HUES64 (cell line): ENCODE measurements around the gene KRTAP10-3.
"Not testable (repeated sequence)": the region's sequence is repeated elsewhere in the genome, so short reads cannot be mapped to it uniquely, and the experiment has no call there.

Source experiments
- H3K27ac ChIP-seq: 2 replicates; pipeline ENCODE4 v1.7.0; 2013; ENCODE audit warnings: low read depth, low read length, inconsistent platforms
- H3K27me3 ChIP-seq: 2 replicates; pipeline ENCODE4 v1.6.1; 2013; ENCODE audit warnings: mild to moderate bottlenecking, low read length; ENCODE audit not compliant: insufficient read depth
- H3K36me3 ChIP-seq: 2 replicates; pipeline ENCODE4 v1.6.1; 2013; ENCODE audit warnings: mild to moderate bottlenecking, low read length; ENCODE audit not compliant: insufficient read depth
- H3K4me1 ChIP-seq: 2 replicates; pipeline ENCODE4 v1.6.1; 2013; ENCODE audit warnings: mild to moderate bottlenecking, low read length, moderate library complexity; ENCODE audit not compliant: insufficient read depth
- H3K4me3 ChIP-seq: 2 replicates; pipeline ENCODE4 v1.5.1; 2013; ENCODE audit warnings: mild to moderate bottlenecking, low read length, moderate library complexity
- H3K9ac ChIP-seq: 2 replicates; pipeline ENCODE4 v1.6.1; 2013; ENCODE audit warnings: mild to moderate bottlenecking, low read depth, low read length
- H3K9me3 ChIP-seq: 2 replicates; pipeline ENCODE4 v1.6.1; 2013; ENCODE audit warnings: low read depth, low read length; ENCODE audit not compliant: insufficient read depth
- WGBS: fragments of 150-250, 120-280 bp; methylation state at CpG from one replicate; pipeline ENCODE4 v1.1.7; 2013; ENCODE audit warnings: missing lambda C conversion rate; 5-methylcytosine and 5-hydroxymethylcytosine counted together

KRTAP10-3 gene

DNA sequence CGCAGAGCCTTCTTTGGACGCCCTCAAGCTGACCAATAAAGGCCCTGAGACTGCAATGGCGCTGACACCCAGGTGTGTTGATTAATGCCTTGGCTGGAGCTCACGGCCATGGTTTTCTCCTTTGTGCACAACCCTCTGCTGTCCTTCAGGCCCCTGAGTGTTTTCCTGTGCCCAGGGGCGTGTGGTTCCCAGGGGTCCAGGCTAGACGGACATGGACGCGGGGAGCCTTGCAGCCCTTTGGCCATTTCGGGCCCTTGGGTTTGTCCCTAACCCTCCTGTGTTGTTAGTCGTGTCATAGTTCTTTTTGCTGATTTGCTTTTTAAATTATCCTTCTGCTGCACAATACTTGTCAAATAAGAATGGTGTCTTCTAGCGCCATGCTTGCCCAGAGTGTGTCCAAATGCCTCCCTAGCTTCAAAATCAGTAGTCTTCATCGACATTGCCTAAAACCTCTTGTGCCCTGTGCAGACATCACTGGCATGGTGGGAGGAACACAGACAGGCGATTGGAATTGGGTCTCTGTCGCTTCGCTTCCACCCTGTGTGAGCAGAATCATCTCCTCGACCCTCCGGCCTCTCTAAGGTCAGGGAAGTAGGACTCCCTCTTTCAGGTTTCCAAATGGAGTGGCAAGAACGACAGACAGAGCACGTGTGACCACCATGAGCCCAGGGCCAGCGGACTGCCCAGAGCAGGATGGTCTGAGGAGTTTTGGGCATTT lies 16.9 kb upstream of the KRTAP10-3 start:
- Histone ChIP-seq H3K4me1 (no peaks in the 10 kb centered on the region), H3K27ac (no peak overlapping the region), H3K9me3 (peaks cover 9% of the 10 kb centered on the region; the same call in 1 of the 2 replicates), H3K4me3 (no peak overlapping the region), H3K9ac (no peak overlapping the region), H3K27me3 (no peaks in the 10 kb centered on the region), H3K36me3 (no peaks in the 10 kb centered on the region)
- 93% methylated on average over 20 of the region's 20 CpGs for WGBS

DNA sequence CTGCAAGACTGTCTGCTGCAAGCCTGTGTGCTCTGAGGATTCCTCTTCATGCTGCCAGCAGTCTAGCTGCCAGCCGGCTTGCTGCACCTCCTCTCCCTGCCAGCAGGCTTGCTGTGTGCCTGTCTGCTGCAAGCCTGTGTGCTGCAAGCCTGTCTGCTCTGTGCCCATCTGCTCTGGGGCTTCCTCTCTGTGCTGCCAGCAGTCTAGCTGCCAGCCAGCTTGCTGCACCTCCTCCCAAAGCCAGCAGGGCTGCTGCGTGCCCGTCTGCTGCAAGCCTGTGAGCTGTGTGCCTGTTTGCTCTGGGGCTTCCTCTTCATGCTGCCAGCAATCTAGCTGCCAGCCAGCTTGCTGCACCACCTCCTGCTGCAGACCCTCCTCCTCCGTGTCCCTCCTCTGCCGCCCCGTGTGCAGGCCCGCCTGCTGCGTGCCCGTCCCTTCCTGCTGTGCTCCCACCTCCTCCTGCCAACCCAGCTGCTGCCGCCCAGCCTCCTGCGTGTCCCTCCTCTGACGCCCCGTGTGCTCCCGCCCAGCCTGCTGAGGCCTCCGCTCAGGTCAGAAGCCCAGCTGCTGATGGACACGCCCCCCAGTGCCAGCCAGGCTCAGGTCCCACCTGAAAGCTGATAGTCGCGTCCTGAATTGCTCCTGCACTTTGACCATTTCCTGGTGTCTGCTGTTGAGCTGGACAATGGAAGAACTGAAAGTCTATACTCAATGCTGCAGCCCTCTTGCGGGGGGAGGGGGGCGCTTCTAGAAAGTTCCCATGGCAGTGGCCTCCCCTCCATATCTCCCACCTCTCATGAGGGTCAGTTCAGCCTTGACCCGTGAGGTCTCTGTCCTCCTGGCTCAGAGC lies 16.1 kb upstream of the KRTAP10-3 start:
- Histone ChIP-seq H3K4me1 (no peaks in the 10 kb centered on the region), H3K27me3 (no peaks in the 10 kb centered on the region), H3K9me3 (peaks cover 9% of the 10 kb centered on the region; the same call in 1 of the 2 replicates), H3K9ac (no peak overlapping the region), H3K4me3 (no peak overlapping the region), H3K36me3 (no peaks in the 10 kb centered on the region), H3K27ac (no peak overlapping the region)
- WGBS = 64% methylated on average over 21 of the region's 21 CpGs

DNA sequence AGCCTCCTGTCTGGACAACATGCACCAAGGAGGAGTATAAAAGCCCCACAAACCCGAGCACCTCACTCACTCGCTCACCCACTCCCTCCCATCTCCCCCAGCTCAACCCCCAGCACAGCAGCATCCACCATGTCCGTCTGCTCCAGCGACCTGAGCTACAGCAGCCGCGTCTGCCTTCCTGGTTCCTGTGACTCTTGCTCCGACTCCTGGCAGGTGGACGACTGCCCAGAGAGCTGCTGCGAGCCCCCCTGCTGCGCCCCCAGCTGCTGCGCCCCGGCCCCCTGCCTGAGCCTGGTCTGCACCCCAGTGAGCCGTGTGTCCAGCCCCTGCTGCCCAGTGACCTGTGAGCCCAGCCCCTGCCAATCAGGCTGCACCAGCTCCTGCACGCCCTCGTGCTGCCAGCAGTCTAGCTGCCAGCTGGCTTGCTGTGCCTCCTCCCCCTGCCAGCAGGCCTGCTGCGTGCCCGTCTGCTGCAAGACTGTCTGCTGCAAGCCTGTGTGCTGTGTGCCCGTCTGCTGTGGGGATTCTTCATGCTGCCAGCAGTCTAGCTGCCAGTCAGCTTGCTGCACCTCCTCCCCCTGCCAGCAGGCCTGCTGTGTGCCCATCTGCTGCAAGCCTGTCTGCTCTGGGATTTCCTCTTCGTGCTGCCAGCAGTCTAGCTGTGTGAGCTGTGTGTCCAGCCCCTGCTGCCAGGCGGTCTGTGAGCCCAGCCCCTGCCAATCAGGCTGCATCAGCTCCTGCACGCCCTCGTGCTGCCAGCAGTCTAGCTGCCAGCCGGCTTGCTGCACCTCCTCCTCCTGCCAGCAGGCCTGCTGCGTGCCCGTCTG lies 15.2 kb upstream of the KRTAP10-3 start, which contains the start of gene KRTAP10-4:
TSS of gene KRTAP10-4 (plus strand) at position 100 of the 827 bp plus-strand sequence. CDS start at position 130, 30 bp downstream.
- H3K36me3 ChIP-seq, H3K4me3 ChIP-seq, H3K27ac ChIP-seq, H3K9ac ChIP-seq, H3K9me3 ChIP-seq, H3K4me1 ChIP-seq, H3K27me3 ChIP-seq: not testable (repeated sequence)
- WGBS = 86% methylated on average over 22 of the region's 25 CpGs

DNA sequence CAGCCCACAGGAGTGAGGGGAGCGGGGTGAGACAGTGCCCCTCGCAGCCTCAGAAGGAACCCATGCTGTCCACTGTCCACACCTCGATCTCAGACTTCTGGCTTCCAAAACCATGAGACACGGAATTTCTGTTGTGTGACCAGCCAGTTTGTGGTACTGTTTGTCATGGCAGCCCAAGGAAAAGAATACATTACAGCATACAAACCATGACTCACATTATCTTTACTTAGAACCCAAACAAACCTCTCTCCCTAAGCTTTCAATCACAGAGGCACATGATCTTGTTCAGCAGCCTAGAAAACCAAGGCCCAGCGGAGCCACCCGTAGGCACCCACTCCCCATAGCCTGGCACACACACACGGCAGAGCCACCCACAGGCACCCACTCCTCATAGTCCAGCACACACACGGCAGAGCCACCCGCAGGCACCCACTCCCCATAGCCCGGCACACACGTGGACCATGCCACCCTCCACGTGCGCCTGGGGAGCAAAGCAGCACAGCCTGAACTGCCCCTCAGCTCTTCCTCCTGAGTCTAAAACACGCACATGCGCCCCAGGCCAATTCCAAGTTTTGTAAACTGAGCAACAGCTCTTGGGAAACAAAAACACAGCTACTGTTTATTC lies 14.5 kb upstream of the KRTAP10-3 start:
- WGBS = 91% methylated on average over 15 of the region's 15 CpGs
- Histone ChIP-seq H3K27me3 (no peaks in the 10 kb centered on the region), H3K4me3 (no peak overlapping the region), H3K9me3 (peaks cover 9% of the 10 kb centered on the region; the same call in 1 of the 2 replicates), H3K36me3 (no peaks in the 10 kb centered on the region), H3K9ac (no peak overlapping the region), H3K27ac (no peak overlapping the region), H3K4me1 (no peaks in the 10 kb centered on the region)

DNA sequence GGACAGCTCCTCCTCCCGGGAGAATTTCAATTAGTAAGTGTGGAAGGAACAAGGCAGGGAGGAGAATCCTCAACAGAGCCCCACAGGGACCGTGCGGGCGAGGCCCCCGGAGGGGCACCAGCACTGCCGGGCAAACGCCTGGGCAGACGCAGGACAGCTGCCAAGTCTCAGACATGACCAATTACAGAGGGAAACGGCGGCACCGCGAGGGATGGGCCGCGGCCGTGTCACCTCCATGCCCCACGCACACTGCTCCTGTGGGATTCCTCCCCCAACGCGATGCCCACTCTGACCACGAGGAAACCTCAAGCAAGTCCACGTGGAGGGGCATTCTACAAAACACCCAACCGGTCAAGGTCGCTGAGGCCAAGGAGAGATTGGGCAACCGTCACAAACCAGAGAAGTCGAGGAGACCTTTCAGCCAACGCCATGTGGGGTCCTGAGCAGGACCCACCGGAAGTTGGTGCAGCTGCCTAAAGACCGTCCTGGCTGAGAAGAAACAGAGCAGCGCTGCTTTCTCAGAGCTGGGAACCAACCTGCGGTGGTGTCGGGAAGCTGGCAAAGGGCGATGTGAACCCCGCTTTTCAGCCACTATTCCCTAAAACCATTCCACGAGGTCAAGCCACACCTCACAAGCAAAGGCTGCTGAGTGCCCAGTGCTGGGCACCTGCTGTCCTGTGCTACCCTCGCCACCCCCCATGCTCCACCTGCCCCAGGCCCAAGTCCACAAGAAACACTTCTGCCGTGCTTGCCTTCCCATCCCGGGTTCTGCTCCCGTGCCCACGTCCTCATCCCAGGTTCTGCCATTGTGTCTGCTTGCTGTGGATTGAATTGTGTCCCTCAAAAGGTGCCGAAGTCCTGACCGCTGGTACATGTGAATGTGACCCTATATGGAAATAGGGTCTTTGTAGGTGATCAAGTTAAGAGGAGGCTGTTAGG lies 13.5 kb upstream of the KRTAP10-3 start:
- Histone ChIP-seq H3K36me3 (no peaks in the 10 kb centered on the region), H3K27me3 (no peaks in the 10 kb centered on the region), H3K9ac (no peak overlapping the region), H3K9me3 (peaks cover 4% of the 10 kb centered on the region; the same call in 1 of the 2 replicates), H3K4me1 (no peaks in the 10 kb centered on the region), H3K27ac (no peak overlapping the region), H3K4me3 (no peak overlapping the region)
- 93% methylated on average over 40 of the region's 40 CpGs for whole genome bisulfite sequencing

DNA sequence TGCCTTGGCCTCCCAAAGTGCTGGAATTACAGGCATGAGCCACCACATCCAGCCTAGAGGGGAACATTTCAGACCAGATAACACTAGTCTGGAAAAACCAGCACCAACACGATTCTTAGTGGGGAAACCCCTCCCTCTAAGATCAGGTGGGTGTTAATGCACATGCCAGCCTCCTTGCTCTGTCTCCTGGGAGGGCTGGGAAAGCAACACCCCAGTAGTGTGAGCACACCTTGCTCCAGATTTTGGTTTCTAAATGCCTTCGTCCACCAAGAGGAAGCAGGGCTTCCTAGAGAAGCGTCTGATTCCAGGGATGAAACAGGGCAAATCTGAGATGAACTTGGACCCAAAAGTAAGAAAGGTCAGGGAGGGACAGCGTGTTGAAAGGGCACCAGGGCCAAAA lies 12.7 kb upstream of the KRTAP10-3 start:
- H3K4me3 ChIP-seq = no peak overlapping the region
- H3K4me1 ChIP-seq = no peaks in the 10 kb centered on the region
- H3K9me3 ChIP-seq = peaks cover 4% of the 10 kb centered on the region; the same call in 1 of the 2 replicates
- H3K27me3 ChIP-seq = no peaks in the 10 kb centered on the region
- H3K27ac ChIP-seq = no peak overlapping the region
- no peak overlapping the region for H3K9ac ChIP-seq
- 69% methylated on average over 4 of the region's 4 CpGs for WGBS
- no peaks in the 10 kb centered on the region for H3K36me3 ChIP-seq

DNA sequence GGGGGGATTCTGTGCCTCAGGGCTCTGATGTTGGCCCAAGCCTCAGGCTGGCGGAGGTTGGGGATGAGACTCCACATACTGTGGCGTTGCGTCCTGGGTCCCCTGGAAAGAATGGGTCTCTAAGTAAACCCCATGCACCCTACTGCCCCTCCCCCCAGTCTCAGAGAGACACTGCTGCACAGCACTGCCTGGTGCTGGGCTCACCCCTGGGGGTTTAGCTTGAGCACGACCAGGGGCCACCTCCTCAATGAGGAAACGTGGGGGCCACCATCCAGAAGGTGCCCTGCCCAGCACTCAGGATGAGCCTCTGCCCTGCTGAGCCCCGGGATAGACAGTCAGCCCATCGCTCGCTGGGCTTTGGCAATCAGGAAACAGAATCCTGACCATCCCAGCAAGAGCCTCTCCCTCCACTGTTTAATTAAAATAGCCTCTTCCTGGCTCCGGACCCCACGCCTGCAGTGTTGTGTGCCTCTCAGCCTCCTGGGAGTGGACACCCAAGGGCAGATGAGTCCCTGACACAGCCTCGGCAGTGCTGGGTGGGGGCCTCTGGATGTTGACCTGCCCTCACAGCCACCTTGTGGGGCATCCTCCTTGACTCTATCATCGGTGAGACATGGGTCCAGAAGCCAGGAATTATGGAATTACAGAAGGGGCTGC lies 11.4 kb upstream of the KRTAP10-3 start:
- WGBS = 90% methylated on average over 12 of the region's 12 CpGs
- H3K27ac ChIP-seq = no peak overlapping the region

DNA sequence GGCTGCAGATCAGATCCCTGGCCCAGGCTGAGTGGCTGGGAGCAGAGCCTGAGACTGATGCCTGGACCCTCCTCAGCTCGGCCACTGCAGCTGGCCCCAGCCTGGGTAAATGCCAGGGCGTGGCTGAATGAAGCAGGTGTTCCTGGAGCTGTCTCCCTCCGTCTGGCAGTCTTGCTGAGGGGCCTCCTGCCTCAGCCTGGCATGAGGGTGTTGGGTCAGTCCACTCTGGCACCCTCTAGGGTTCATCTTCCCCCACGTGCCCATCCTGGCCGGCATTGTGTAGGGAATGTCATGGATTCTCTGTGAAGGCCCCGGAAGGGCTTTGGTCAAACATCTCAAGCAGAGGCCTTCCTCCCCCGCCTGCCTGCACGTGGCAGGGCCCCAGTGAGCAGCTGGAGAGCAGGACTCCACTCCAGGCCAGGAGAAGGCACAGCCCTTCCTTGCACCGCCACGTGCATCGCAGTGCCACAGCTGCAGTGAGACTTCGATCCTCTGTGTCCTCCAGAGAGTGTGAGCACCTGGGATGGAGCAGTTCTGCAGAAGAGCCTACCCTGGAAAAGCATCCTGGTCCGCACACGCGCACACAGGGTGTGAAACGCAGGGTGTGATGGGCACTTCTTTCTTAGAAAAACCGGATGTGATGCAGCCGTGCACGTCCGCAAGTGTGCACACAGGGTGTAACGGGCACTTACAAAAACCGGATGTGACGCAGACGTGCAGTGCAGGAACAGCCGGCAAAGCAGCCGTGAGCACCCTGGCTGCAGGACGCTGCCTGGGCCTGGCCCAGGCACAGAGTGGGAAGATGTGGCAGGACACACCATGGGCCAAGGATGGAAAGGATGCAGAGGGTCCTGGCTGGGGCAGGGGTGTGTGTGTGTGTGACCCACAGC lies 10.3 kb upstream of the KRTAP10-3 start:
- WGBS = 85% methylated on average over 27 of the region's 27 CpGs
- Histone ChIP-seq H3K27me3 (no peaks in the 10 kb centered on the region), H3K27ac (no peak overlapping the region), H3K4me1 (no peaks in the 10 kb centered on the region), H3K4me3 (no peak overlapping the region), H3K36me3 (no peaks in the 10 kb centered on the region), H3K9ac (no peak overlapping the region), H3K9me3 (peaks cover 4% of the 10 kb centered on the region; the same call in 1 of the 2 replicates)

More for the DNA sequence above, 11.4 kb upstream of the KRTAP10-3 start:
- Histone ChIP-seq H3K9ac (no peak overlapping the region), H3K36me3 (no peaks in the 10 kb centered on the region), H3K4me1 (no peaks in the 10 kb centered on the region), H3K9me3 (peaks cover 4% of the 10 kb centered on the region; the same call in 1 of the 2 replicates), H3K27me3 (no peaks in the 10 kb centered on the region), H3K4me3 (no peak overlapping the region)

DNA sequence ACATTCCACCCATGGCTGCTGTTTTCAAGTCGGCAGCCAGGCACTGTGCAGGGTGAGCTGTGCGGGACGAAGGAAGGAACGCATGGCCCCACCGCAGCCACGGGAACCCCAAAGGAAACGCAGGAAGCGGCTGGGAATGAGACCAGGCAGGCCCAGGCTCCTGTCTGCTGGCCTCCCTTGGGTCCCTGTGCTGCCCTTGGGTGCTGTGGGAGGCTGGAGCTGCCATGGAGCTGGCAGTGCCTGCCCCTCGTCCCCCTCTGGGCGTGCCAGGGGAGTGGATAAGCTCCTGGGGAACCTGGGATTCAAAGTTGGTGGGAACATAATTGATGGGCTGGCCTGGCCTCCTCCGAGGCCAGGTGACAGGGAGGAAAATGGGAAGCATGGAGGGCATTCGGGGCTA lies 9.7 kb upstream of the KRTAP10-3 start:
- Histone ChIP-seq H3K4me1 (no peaks in the 10 kb centered on the region), H3K27me3 (no peaks in the 10 kb centered on the region), H3K9me3 (peaks cover 4% of the 10 kb centered on the region; the same call in 1 of the 2 replicates), H3K36me3 (no peaks in the 10 kb centered on the region), H3K9ac (no peak overlapping the region), H3K4me3 (no peak overlapping the region), H3K27ac (no peak overlapping the region)
- WGBS = 92% methylated on average over 12 of the region's 12 CpGs
